Hematopoietic multipotent progenitor cell treated with erythropoietin and hydrocortisone succinate and interleukin-3 and kit ligand, for 6 days (in vitro differentiated cells): ENCODE measurements around the gene EDA.

ENCODE experiments used
- DNase-seq: peaks from one replicate; pipeline ENCODE4 v3.0.0-alpha.2; 2015

EDA gene

DNA sequence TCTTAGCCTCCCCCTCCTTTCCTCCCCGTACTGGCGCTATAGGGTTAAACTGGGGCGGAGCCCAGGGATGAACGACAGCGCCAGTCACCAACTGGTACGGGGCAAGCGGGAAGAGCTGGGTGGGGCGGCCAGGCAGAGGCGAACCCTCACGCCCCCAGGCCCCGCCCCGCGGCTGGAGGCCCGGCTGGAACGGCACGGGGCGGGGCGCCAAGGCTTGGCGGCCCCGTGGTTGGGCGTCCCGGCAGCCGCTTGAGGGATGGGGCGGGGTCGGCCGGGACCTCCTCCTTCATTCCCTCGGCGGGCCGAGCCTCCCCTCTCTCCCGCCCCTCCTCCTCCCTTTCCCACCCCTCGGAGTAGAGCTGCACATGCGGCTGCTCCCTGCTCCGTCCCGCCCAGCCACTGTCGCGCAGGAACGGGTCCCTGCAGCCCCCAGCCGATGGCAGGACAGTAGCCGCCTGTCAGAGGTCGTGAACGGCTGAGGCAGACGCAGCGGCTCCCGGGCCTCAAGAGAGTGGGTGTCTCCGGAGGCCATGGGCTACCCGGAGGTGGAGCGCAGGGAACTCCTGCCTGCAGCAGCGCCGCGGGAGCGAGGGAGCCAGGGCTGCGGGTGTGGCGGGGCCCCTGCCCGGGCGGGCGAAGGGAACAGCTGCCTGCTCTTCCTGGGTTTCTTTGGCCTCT, at the start of gene EDA:
Gene EDA (plus strand): TSS at position 335 of the 678 bp plus-strand sequence.
- peak; percentile 64 for DNase-seq

GRCh38 chrX:69568828-69569227, 47.1 kb upstream of the EDA start:
- no peak for DNase-seq

DNA sequence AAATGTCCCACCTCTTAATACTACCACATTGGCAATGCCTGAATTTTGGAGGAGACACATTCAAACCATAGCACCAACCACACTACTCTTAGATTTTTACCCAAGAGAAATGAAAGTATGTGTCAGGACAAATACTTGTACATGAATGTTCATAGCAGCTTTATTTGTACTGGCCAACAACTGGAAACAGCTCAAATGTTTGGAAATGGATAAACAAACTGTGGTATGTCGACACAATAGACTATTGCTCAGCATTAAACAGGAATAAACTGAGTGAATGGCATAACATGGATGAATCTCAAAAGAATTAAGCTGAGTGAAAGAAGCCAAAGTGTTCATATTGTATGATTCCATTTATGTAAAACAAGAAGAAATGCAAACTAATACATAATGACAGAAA, 18.5 kb upstream of the EDA start:
- no peak for DNase-seq

DNA sequence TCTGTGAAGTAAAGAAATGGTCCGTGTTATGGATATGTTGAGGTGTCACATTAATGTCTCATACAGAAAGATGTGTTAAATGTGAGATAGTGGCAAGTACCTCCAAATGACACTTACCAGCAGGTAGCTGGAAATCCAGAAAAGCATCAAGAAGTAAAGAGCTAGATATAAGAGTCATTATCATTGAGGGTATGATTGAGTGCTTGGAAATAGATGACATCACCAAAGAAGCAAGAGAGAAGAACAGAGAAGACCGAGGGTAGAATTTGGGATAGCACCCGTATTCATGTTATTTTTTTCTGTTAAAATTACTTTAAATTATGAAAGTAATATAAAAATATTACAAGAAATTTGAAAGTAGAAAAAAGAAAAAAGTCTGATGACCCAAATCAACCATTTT, 15.7 kb upstream of the EDA start:
- no peak for DNase-seq

DNA sequence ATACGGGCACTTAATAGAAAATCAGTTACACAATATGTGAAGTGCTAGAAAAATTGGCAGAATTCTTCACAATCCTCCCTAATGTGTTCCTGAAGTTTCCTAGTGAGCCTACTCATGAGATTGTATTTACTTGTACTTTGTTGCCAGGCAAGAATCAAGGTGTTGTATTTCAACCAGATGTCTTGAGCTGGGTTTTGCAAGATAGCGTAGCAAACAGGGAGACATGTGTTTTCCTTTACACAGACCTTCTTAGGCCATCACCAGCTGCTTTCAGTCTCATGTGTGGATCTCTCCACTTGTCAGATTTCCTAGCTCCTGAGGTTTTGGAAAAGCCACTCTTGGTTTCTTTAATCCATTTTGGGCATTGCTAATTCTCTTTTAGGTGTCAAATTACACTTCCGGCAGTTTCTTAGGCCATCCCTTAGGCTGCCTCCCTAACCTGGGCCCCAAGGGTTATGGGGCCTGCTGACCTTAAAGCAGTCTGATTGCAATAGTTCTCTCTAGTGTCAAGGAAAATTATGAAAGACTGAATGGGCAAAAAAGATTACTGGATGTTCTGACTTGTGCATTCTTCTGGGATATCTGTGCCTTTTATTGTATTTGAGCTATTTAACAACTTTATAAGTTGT, 12.2 kb upstream of the EDA start:
- DNase-seq = no peak

DNA sequence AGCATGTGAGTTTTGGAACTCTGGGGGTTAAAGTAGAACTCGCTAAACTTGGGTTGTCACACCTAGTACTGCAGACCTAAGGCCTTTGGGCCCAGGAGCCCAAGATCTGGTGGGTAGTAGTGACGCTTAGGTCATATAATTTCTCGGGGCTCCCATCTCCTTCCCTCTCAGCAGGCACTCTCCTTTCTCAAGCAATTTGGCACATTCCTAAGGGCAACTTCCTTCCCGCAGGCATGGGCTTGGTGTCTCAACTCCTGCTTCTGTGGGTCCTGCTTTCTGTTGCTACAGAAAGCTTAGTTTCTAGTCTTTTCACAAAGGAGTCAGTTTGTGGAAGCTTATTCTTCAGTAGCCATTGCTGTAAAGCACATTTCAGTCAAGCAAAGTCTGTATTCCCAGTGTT, 10.4 kb upstream of the EDA start:
- no peak for DNase-seq

DNA sequence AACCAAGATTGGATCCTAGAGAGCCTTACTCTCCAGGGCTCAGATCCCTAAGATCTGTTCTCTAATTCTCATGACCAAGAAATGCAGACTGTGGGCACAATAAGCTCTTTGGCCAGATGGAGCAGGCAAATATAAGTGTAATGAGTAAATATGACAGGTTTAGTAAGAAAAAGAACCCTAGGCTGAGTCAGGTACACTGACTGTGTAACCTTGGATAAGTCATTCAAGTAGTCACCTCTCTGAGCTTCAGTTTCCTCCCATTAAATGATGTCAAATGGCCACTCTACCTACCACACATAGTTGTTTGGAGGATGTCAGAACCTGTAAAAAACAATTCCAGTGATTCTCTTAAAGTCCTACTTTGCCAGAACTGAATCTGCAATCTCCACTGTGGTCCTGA, 8.3 kb upstream of the EDA start:
- no peak for DNase-seq

- no peak for DNase-seq
Measured at GRCh38 chrX:69613946-69614345, 2.0 kb upstream of the EDA start.

DNA sequence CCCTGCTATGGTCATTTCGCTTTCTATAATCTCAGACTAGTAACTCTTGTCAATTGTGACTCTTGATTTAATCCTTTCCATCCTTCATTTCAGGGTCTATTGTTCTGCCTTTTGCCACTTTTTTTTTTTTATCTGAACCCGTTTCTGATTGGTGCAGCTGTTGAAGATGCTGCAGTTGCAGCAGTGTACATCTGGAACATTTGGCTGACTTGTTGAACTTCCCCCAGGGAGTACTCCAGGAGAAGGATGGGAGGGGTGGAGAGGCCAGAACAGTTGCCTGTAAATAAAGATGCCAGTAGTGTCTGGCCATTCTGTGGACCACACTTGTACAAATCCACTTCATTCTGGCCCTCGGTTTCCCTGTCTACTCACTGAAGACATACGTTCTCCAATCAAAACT, 1.0 kb upstream of the EDA start:
- no peak for DNase-seq

DNA sequence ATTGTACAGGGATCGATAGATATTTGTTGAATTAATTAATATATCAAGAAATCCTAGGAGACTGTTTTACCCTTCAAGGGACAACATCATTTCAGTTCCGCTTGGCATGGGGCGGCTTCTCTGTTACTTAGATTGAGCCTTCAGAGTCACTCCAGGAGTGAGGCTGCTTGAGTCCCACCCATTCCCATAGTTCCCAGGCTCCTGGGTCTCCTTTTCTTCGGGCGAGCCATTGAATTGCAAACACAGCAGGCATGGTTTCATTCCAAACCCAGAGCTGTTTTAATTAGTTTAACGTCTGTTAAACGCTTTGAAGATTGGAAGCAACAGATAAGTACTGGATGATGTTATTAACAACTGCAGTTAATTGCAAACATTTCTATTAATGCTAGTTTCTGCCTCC, 571 bp upstream of the EDA start:
- DNase-seq = no peak

GRCh38 chrX:69616457-69617203, 717 bp downstream of the EDA start:
- no peak for DNase-seq

DNA sequence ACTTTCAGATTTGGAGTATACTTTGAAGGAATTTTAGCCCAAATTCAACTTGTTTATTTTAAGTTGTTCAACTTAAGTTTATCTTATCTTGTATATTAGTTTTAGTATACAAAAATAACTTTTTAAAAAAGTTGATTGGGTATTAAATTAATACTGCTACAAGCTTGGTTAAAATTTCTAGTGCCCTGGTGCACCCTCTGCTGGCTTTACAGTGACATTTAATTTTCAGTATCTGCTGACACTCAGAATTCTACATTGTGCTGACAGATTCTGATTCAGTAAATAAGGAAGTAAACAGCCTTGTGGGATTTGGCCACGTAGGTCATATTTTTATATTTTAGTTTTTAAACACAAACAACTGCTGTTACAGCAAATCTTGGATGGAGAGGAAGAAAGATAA, 2.9 kb downstream of the EDA start:
- peak; percentile 14 for DNase-seq

- DNase-seq = no peak
Measured at GRCh38 chrX:69626129-69626528, 10.2 kb downstream of the EDA start.

DNA sequence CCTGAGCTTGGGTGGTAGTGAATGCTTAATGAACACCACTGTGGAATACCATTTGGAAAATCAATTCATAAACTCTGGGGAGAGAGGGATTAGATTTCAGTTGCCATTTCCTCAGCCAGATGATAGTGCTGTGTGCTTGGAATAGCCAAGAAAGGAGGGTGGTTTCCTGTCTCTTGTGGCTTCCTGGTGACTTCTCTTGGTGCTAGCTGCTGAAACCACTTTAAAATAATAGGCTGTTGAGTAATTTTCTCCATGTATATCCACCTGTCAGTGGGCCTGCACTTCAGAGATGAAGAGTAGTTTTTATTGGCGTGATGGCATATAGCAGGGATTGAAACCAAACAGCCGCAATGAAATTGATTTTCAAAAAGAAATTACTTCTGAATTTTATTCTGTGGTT, 11.8 kb downstream of the EDA start:
- no peak for DNase-seq

GRCh38 chrX:69630147-69630546, 14.2 kb downstream of the EDA start:
- no peak for DNase-seq

DNA sequence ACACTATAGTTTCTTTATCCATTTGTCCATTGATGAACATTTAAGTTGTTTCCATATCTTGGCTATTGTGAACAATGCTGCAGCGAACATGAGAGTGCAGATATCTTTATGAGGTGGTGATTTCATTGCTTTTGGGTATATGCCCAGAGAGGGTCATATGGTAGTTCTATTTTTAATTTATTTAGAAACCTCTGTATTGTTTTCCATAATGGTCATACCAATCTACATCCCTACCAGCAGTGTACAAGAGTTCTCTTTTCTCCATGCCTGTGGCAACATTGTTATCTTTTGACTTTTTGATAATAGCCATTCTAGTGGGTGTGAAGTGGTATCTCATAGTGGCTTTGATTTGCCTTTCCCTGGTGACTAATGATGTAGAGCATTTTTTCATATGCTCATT, 48.8 kb downstream of the EDA start:
- no peak for DNase-seq

DNA sequence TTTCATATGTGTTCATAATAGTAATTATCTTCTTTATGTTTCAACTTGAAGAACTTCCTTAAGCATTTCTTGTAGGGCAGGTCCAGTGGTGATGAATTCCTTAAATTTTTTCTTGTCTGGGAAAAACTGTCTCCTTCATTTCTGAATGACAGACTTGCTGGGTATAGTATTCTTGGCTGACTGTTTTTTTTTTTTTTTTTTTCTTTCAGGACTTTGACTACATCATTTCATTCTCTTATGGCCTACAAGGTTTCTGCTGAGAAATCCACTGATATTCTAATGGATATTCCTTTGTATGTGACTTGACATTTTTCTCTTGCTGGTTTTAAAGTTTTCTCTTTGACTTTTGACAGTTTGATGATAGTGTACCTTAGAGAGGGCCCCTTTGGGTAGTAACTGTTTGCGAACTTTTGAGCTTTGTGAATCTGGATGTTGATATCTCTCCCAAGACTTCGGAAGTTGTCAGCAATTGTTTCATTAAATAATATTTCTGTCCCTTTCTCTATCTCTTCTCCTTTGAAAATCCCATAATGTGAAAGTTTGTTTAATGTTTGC, 54.2 kb downstream of the EDA start:
- no peak for DNase-seq

- DNase-seq = no peak
Measured at GRCh38 chrX:69674891-69675290, 59.0 kb downstream of the EDA start.

DNA sequence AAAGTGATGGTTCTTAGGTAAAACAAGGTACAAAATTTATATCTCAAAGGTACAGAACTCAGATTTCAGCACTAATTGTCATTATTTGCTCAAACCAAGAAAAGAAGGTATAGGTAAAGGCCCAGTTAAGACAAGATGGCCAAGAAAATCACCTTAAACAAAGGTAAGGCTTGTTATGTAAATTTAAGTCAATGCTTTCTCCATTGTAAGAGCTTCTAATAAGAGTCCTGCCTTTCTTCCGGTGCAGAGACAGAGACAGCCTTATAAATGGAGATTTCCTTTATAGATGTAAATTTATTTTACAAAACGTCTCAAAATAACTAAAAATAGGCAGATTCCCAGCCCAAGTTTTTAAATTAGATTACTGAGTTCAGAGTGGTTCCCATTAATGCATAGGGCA, 89.9 kb downstream of the EDA start:
- no peak for DNase-seq

- DNase-seq = no peak
Measured at GRCh38 chrX:69718102-69718501, 102.2 kb downstream of the EDA start.

DNA sequence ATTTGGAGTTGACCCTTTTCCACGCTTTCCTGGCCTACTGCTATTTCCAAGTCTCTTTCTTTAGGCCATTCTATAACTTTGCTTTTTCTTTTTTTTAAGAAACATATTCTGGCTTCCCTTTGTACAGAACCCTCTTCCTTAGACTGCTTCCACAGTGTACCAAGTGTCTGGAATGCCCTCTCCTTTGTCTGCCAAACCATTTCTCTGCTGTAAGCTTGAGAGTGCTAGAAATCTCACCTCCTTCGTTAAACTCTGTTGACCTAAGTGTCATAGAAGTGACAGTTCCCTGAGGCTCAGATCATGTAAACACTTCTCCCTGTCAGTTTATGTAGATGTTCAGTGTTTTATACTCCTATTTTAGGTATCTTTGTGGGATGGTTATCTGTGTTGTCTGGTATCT, 108.4 kb downstream of the EDA start:
- no peak for DNase-seq

- DNase-seq = no peak
Measured at GRCh38 chrX:69740317-69740716, 124.4 kb downstream of the EDA start.

GRCh38 chrX:69741721-69742120, 125.8 kb downstream of the EDA start:
- no peak for DNase-seq

- DNase-seq = no peak
Measured at GRCh38 chrX:69746051-69746450, 130.1 kb downstream of the EDA start.
